GM19035 (cell line): ENCODE results near the gene MYO3B.
A peak's percentile ranks its signal among the peaks of the same experiment; 100 is the strongest.

ENCODE experiments used
- ATAC-seq: cut with Tn5 transposase; IDR thresholded peaks from one replicate; pipeline ENCODE4 v1.9.1; 2021; ENCODE audit not compliant: unreplicated experiment

MYO3B gene

DNA sequence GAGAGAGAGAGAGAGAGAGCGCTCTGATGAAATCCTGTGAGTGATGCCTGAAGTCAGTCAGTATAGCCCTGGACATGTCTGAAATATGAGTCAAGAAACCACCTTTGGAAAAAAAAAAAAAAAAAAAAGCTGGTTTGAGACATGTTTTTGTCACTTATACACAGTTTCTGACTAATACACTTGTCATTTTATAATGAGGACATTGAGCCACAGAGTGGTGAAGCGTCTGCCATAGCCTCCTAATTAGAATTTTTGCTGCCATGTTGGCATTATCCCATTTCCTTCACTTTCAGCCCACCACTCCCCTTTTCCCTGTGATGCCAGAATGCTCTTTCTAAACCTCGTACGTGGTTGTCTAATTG, 15.7 kb upstream of the MYO3B start:
- no peak for ATAC-seq

DNA sequence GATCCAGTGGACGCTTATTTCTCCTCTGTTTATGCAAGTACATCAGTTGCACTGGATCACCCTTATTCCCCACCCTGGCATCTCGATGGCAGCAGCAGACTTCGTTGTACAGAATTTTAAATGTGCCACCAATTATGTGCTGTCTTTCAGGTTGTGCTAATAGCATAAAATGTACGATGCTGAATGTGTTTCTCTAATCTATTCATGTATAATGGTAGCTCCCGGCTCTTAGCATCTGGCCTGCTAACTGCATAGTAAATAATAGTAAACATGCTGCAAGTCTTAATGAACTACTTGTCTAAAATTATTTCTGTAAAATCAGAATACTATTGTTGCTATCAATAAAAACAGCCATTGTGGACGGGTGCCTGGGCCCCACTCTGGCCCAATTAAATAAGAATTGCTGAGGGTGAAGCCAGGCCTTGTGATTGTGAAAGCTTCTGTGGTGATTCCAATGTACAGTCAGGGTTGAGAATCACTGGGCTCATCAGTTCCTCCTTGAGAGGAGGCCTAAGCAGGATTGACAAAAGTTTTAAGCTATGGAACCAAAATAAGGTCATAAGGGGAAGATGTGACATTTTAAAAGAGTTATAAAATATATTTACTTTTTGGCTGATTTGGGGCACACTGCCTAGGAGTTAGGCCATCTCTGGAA, 14.4 kb upstream of the MYO3B start:
- ATAC-seq: no peak

DNA sequence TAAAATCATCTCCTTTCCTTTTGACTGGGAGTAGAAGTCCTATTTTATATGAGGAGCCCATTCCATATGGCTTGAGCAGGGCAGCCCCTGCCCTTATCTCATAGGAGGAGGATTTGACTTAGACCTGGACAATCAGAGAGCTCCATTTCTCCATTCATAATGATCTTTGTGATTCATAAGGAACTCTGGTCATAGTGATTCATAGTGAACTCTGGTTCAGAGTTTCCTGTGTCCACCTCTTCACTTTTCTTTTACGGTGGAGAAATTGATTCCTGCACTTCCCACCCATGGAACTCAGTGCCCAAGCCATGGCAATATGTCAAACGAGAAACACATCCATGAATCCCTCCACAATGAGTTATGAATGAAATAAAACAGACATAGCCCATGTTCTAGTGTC, 12.8 kb upstream of the MYO3B start:
- ATAC-seq: no peak

DNA sequence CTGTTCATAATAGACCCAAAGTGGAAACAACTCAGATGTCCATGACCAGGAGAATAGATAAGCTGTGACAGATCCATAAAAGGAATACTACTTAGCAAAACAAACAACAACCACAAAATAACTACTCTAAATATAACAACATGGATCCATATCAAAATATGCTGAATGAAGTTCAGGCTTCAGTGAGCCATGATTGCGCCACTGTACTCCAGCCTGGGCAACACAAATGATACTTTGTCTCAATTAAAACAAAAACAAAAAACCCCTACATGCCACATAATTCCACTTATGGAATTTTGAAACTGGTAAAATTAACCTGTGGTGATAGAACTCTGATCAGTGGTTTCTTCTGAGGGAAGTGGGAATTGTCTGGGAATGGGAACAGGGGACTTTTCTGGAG, 11.2 kb upstream of the MYO3B start:
- no peak for ATAC-seq

DNA sequence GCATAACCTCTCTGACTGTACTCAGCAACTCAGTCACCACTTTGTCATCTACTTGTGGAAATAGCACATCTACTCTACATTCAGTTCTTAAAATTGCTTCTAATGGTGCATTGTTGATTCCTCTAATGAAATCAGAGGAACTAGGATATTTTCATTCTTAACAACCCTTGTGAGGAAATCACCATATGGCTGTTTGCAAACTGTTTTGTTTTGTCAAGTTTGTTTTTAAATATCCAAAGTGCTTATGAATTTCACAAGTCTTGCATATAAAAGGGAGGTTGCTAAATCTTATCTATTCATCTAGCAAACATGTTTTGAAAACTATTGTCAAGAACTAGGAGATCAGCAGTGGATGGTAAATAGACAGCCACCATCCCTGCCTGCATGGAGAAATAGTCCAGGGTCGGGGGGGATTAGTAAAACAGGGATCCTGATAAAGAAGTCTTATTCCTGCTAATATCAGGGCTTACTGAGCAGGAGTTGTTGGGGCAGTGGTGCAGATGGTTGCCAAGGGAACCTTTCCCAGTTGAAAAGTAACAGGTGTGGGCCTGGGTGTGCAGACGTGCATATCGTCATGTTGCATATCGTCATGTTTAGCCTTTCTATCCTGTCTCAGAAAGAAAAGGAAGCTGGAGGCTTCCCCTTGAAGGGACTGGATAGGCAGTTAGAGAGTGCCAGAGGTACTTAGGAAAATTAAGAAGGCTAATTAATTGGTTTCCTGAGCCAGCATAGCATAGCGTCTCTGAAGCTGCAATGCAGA, 7.5 kb upstream of the MYO3B start:
- no peak for ATAC-seq

DNA sequence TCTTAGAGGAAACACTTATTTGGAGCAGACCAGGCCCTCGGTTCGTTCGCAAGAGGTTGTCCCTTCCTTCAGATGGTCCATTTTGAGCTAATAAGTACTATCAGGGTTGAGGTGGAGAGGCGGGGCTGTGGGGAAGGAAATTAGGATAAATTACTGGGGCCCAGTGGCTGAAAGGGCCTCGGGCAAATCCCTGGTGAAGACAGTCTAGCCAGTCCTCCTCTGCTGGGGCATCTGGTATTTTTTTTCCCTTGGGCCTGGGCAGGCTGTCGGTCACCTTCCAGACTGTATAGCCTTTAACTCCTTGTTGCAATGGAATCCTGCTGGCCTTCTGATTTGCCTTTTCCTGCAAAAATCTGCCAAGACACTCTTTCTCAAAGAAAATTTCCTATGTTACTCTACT, 1.7 kb upstream of the MYO3B start:
- ATAC-seq: no peak

DNA sequence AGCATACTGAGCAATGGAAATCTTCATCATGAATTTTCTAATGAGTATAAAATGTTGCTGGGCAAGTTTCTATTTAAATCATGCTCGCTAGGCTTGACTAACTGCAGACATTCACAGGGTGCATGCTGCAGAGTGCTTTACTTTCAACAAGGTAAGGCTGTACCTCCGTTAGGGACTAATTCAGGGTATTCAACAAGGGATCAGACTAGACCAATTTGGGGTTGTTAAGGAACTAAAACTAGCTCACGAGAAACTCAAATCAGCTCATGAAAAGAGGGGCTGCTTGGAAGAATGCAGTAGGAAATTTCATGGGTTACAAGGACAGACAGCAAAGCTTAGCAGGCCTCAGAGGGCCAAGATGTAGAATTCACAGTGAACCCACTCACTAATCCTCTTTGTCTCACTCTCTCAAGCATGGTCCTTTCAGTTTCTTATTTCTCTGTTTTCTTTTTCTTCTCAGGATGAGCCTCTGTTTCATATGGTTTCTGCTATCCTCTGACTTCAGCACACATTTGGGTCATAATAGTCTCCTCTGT, 2.2 kb downstream of the MYO3B start:
- ATAC-seq: peak; percentile 72

DNA sequence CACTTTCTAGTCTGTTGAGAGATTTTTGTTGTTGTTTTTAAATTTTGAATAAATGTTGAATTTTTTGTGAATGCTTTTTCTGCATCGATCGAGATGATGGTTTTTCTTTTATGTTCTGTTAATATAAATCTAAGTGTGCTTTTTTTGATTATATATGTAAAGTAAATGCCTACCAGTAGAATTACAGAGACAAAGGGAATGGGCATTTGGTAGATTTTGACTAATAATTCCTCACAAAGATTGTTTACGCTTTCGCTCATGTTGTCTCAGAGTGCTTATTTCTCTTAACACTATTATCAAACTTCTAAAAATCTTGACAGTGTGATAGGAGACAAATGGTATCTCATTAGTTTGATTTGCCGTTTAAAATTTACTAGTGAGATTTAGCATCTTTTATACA, 3.7 kb downstream of the MYO3B start:
- no peak for ATAC-seq

DNA sequence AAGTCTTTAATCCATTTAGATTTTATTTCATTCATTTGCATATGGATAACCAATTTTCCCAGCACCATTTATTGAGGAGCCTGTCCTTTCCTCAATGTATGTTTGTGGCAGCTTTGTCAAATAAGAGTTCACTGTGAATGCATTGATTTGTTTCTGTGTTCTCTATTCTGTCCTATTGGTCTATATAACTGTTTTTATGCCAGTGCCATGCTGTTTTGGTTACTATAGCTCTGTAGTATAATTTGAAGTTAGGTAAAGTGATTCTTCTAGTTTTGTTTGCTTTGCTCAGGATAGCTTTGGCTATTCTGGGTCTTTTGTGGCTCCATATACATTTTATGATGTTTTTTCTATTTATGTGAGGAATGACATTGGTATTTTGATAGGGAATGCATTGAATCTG, 7.4 kb downstream of the MYO3B start:
- ATAC-seq: no peak

DNA sequence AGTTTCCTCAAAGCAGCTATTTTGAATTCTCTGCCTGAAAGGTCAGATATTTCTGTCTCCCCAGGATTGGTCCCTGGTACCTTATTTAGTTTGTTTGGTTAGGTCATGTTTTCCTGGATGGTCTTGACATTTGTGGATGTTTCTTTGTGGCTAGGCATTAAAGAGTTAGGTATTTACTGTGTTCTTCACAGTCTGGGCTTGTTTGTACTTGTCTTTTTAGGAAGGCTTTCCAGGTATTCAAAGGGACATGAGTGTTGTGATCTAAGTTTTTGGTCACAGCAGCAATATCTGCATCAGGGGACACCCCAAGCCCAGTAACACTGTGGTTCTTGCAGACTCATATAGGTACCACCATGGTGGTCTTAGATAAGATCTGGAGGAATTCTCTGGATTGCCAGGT, 11.8 kb downstream of the MYO3B start:
- ATAC-seq: no peak

DNA sequence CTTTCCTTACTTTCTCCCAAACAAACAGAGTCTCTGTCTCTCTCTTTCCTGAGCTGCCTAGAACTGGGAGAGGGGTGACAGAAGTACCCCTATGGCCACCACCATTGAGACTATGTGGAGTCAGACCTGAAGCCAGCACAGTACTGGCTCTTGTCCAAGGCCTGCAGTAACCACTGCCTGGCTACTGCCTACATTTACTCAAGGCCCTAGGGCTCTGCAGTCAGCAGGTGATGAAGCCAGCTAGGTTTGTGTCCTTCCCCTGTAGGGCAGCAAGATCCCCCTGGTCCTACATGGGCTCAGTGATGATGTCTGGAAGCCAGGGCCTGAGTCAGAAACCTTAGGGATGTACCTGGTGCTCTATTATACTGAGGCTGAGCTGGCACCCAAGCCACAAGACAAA, 12.2 kb downstream of the MYO3B start:
- ATAC-seq: no peak

DNA sequence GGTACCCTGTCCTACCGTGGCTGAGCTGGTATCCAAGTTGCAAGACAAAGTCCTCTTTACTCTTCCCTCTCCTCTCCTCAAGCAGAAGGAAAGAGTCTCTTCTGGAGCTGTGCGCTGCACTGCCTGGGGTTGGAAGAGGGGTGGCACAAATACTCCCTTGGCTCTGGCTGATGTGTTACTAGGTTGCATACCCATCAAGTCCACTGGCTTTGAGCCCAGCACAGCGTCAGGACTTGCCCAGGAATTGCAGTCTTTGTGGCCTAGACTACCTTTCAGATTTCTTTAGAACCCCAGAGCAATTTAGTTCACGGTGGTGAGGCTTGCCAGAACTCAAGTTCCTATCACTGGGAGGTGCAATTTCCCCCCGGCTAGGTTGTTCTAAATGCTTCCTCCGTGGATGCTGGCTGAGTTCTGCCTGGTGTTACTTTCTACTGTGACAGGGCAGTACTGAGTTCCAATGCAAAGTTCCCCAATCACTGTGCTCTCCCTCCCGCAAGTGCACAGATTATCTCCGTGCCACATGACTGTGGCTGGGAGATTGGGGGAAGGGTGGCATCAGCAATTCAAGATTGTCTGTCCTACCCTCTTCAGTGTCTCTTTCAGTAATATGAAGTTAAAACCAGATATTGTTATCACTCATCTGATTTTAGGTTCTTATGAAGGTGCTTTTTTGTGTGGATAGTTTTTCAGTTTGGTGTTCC, 13.4 kb downstream of the MYO3B start:
- no peak for ATAC-seq

DNA sequence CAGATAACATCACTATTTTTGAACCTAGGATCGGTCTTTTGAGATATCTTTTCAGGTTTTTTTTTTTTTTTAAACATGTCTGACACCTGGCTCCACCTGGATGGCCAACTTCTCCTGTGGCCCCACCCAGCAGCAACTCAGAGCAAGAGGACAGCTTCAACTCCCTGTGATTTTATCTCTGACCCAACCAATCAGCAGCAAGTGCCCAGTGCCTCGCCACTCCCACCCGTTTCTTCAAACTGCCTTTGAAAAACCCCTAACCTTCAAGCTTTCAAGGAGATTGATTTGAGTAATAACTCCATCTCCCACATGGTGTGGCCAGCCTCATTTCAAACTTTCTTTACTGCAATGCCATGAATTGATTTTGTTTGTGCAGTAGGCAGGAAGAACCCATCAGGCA, 19.0 kb downstream of the MYO3B start:
- ATAC-seq: no peak

DNA sequence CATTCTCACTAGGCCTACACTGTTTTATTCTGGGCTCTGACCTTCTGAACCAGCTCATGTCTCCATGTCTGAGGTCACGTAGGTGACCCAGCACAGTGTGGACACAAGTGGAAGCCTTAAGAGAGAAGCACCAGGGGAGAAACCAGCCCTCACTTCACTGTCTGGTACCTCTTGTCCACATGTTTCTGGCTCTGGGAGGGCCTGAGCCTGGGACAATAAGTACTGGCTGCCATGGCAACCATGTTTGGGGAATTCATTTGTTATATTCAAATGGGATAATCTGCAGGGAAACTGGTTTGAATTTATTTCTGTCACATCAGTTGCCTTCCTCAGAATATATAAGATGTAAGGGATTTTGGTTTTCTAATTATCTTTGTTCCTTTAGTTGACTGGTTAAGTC, 23.3 kb downstream of the MYO3B start:
- no peak for ATAC-seq

DNA sequence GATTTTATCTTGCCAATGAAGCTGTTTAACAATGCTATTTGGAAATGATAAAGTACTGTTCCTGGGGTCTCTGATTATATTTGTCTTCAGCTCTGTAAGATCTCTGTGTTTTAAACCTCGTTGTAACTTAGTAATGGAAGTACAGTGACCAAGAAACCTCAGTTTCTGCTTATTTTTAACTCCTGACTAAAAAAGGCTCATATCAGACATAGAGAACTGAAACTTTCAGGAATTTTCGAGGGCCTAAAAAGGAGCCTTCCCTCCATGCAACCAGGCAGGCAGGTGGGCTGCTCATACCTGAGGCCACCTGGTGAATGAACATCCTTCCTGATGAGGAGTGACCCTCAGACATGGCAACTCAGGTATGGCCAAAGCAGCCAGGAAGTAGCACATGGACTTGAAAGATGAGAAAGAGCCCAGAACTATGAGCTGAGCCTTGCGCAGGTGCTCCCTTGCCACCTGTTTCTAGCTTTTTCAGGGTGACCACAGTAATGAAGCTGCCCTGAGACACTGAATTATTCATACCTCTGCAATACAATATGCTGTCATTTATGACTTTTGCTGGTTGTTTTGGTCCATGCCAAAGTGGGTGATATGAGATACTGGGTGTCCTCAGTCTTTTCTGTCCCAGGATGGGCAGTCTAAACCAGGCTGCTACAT, 23.9 kb downstream of the MYO3B start:
- ATAC-seq: no peak

DNA sequence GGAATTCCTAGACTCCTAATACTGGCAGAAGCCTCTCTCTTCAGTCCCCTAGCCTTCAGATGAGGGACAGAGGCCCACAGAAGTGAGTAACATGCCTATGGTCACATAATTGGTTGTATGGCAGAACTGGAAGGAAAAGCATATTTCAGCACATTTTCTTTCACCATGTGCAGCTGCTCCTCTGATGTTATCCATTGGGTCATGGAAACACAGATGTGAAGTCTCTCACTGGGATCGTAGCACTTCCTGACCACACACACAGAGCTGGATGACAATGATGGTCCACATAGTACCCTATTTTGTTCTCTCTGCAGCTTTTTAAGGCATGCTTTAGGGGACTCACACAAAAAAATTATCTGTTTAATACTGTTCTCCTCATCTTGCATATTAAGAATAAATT, 24.5 kb downstream of the MYO3B start:
- no peak for ATAC-seq

DNA sequence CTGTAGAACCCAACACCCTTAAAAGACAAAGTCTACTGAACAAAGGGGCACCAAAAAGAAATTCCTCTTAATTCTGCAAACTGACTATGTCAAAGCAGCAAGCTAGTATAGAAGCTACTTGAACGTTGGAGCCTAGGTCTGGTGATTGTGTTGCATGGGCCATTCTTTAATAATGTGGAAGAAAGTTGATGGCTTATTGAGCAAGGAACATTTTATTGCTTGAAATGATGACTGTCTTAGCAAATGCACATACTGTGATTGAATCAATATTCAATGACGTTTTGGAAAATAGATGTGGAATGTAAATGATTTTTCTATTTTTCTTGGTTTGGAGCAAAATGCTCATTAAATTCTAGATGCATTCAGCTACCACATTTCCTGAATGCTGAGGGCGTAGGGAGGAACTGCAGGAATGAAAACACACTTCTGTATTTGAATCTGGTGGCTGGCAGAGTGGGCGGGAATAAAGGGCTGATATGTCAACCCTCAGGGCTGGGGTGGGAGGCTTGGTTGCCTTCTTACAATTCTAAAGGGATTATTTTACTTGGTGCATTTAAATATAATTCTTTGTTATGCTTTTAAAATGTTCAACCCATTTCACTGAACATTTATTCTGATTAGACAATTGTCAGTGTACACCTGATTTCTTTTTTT, 26.5 kb downstream of the MYO3B start:
- no peak for ATAC-seq

DNA sequence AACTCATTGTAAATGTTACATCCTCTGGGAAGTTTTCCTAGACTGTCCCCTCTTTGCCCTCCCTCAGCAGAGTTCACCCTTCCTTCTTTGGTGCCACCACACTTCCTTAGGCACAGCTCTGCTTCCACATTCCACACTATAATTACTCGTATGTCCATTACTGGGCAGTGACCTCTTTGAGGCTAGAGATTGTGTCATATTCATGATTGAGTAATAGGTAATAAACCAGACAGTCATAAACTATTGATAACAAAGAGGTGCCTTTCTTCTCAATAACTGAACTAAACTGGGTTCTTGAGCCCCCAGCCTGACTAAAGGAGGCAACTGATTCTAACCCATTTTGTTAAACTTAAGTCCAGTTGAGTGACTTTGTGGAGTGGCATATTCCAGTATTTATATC, 28.3 kb downstream of the MYO3B start:
- no peak for ATAC-seq

DNA sequence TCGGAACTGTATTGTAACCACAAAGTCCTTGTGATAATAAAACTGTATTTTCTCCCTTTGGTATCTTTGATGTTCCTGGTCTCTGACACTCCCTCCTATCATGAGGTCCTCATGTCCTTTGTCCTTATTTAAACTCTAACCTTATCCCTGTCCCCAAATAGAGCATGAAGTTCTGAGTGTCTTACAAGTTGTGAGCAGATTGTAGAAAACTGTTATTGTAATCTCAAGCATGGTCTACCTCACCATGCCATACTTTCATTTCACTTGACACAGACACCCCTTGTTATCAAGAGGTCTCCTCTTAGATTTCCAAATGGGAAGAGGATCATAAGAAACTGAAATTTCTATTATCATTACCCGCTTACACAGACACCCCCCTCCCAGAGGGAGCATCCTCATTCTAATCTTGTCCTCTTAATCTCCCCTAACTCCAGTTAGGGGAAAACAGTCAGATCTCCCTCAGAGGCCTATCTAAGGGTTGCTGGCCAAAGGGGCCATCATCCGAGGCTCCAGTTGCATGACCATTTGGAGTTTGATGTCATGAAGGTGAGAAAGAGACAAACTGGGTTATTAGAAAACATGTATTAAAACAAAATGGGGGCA, 29.0 kb downstream of the MYO3B start:
- no peak for ATAC-seq

DNA sequence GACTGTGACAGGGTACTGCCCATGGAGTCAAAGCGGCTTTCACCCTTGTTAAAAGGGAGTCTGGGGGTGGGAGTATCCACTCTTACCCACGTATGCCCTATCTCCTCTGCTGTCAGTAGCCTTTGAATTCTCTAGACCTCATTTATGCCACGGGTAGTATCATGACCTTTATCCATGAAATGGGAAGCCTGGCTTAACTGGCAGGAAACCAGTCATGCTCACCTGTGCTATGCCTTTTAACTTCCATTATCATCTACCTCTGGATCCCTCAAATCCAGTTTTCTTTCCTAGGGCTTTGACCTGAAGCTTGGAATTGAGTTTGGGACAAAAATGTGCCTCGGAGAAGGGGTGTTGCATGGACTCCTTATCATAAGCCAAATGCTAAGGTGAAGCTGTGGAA, 30.0 kb downstream of the MYO3B start:
- no peak for ATAC-seq

DNA sequence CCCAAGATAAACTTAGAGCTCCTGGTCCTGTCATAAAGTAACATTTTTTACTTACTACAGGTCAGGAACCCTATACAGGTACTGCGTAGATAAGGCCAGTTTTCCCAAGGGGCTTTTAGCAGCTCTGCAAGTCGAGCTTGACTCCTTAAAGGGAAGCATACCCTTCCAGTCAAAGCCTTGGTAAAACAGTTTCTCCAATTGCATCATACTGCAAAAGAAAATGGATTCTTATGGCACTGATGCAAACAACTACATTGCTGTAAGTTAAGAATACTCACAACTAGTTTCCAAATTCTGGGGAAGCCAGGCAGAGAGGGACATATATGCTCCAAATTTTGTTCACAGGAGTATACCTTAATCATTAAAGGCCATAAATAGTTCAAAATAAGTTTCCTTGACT, 31.0 kb downstream of the MYO3B start:
- no peak for ATAC-seq
